DMS153 treated with DMSO at 0.1 percent for 48 hours (cell line): ENCODE measurements around the gene GRID1.
"Not testable (repeated sequence)": the region's sequence is repeated elsewhere in the genome, so short reads cannot be mapped to it uniquely, and the experiment has no call there.

ENCODE experiments used
- DNase-seq: peaks from one replicate; lab custom pipeline; 2025; ENCODE audit not compliant: unreplicated experiment; lab: John Stamatoyannopoulos, UW

GRID1 gene

GRCh38 chr10:86391986-86392722 lies 25.6 kb upstream of the GRID1 start:
- DNase-seq = no peak

DNA sequence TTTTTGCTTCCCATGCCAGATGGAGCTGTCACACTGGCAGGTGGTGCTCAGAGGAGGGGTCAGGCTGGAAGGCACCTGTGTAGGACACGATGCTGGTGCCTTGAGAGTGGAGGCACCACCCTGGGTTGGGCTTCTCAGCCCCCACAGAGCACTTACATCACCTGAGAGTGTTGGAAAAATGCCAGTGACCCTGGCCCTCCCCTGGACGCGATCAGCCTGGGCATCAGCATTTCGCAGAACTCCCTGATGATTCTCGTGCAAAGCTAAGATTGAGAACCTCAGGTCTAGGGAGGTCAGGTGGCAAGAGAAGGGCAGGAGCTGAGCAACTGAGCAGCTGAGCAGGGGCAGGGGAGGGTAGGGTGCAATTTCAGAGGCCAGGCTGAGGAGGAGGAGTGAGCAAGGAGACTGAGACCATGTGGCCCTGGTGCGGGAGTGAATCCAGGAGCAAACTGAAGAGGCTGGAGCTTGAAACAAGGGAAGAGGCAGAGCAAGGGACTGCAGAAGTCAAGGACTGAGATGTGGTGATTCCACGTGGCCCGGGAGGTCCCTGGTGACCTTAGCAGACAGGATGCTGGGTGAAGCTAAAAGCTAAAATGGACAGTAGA lies 24.7 kb upstream of the GRID1 start:
- no peak for DNase-seq

DNA sequence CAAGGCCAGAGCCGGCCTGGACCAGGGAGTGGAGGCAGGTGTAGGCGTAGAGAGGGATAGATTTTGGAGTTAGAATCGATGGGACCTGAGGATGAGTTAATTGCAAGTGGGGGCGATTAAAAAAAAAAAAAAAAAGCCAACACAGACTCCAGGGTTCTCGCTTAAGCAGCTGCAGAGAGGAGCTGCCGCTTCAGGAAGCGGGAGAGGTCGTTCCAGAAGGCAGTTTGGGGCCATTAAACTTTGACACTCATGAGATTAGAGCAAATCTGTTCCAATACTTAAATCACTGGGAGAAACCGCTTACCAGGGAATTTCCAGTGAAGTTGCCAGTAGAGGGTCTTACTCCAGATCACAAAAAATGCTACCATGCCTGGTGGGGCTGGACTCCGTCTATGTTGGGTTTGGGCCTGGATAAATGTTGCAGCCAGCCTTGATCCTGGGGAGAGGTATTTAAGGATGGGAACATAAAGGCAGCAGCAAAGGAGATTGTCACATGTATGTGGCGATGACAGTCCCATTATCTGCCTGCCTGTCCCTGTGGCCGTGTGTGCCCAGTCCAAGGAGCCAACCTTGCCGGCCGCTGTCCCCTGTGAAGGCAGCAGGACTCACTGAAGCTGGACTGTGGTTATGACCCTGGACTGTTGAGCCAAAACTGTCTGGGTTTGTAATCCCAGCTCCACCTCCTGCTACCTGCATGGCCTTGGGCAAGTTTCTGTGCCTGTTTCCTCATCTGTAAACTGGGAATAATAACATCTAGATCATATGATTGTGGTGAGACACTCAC lies 23.9 kb upstream of the GRID1 start:
- no peak for DNase-seq

- DNase-seq = no peak
Measured at GRCh38 chr10:86389441-86390193, 23.0 kb upstream of the GRID1 start.

DNA sequence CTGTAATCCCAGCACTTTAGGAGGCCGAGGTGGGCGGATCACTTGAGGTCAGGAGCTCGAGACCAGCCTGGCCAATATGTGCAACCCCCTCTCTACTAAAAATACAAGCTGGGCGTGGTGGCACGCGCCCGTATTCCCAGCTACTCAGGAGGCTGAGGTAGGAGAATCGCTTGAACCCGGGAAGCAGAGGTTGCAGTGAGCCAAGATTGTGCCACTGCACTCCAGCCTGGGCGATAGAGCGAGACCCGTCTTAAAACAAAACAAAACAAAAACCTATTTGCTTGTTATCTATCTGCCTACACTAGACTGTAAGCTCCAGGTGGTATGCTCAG lies 22.5 kb upstream of the GRID1 start:
- DNase-seq = not testable (repeated sequence)

DNA sequence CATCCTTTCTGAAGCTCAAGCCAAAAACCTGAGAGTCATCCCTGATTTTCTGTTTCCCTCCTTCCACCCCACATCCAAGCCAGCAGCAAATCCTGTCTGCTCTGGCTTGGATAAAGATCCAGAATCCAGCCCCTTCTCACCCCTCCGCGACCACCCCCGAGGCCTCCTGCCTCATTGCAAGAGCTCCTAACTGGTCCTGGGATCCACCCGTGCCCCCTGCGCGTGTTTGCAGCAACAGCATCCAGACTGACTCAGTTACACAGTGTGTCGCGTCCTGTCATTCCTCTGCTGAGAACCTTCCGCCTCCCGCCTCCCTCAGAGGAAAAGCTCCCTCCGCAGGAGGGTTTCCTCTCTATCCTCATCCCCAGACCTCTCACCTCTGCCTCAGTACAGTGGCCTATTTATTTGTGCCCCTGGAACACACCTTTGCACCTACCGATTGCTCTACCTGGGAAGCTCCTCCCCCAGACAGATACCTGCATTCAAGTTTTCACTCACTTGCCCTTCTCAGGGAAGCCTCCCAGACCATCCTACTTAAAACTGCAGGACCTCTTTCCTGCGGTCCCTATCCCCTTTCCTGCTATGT lies 21.6 kb upstream of the GRID1 start:
- no peak for DNase-seq

DNA sequence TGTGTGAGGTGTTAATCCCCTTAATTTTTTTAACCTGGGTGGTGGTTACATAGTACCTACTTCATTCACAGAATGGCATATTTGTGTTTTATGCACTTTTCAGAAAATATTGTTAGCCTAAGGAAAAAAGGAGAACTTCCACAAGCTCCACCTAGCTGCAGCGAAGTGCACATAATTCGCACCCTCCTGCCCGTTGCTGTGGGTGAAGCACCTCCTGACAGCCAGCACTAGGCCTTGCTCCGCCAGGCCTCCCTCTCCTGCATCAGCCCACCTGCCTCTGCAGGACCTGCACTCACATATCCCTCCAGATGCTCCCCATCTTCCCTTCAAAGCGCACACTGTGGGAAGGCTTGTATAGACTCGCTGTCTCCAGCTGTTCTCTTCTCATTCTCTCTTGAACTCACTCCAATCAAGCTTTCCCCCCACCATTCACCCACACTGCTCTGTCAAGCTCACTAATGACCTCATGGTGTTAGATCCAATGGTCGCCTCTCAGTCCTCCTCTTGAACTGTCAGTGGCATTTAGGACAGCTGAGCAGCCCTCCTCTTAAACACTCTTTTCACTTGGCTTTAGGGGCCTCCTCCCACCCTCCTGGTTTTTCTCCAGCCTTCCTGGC lies 20.7 kb upstream of the GRID1 start:
- no peak for DNase-seq

- DNase-seq = no peak
Measured at GRCh38 chr10:86385806-86386205, 19.2 kb upstream of the GRID1 start.

DNA sequence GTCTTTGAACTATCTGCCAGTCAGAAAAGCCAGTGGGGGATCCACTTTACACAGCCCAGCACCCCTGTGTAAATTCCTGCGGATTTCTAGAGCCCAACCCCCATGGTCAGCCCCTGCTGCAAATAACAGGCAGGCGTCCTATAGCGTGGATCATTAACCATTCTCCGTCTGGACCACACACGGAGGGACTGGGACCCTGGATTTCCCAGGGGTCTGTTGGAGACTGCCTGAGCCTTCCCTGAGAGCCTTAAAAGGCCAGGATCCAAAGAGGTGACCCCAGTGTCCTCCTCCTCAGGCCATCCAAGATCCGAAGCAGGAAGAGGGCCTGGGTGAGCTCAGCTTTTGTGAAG lies 11.2 kb upstream of the GRID1 start:
- no peak for DNase-seq

GRCh38 chr10:86376852-86377796 lies 10.5 kb upstream of the GRID1 start:
- DNase-seq = peak; percentile 31

GRCh38 chr10:86376403-86376802 lies 9.8 kb upstream of the GRID1 start:
- DNase-seq = no peak

GRCh38 chr10:86375204-86375603 lies 8.6 kb upstream of the GRID1 start:
- DNase-seq = no peak

DNA sequence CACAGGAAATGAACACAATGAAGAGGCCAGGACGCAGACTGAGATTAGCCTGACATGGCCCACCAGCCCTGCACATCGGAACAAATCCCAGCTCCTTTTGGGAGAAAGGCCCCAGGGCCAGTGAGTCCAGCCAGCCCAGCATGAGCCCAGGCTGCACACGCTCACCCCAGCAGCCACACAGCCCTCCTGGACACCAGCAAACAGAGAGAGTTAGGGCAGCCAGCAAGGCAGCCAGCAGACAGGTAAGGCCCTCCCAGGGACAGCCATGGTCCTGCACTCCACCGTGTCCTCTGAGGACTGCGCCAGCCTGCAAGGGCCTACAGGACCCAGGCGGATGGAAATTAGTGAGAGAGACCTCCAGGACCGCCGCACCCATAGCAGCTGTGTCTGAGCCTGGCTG lies 8.1 kb upstream of the GRID1 start:
- DNase-seq = no peak

GRCh38 chr10:86373828-86374227 lies 7.2 kb upstream of the GRID1 start:
- no peak for DNase-seq

- DNase-seq = no peak
Measured at GRCh38 chr10:86373251-86373650, 6.7 kb upstream of the GRID1 start.

DNA sequence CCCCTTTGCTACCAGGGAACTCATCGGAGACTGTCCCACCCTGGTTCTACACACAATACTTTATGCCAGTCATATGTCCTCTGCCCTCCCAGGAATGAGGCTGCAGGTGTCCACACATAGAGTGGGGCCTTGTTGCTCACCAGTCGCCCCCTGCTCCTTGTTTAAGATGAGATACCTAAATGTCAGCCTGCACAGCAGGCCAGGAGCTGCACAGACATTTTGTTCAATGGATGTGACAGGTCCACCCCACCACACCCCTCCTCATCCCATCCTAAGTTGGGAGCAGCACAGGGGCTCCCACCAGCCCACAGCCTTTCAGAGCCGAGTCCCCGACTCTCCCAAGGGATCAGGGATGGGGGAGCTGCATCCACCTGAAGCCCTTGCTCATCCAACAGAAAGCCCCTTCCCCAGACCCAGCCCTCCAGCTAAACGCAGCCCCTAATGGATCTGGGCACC lies 6.2 kb upstream of the GRID1 start:
- DNase-seq = no peak

GRCh38 chr10:86372119-86372783 lies 5.7 kb upstream of the GRID1 start:
- DNase-seq = no peak

DNA sequence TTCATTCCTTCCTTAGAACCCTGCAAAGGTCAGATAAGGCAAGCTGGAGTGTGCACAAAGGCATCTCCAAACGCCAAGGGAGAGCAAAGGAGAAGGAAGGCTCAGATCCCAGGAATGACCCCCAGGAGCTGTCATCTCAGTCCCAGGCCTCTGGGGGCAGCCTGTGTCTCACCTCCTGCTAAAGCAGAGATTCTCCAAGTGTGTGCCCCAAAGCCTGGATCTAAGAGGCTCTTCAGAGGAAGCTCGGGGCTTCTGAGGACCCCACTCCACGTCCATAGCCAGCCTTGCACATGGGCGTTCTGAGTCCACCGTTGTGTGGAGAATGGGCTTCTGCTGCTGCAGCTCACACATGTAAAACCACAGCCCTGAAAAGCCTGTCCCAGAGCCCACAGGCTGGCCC lies 5.1 kb upstream of the GRID1 start:
- no peak for DNase-seq

DNA sequence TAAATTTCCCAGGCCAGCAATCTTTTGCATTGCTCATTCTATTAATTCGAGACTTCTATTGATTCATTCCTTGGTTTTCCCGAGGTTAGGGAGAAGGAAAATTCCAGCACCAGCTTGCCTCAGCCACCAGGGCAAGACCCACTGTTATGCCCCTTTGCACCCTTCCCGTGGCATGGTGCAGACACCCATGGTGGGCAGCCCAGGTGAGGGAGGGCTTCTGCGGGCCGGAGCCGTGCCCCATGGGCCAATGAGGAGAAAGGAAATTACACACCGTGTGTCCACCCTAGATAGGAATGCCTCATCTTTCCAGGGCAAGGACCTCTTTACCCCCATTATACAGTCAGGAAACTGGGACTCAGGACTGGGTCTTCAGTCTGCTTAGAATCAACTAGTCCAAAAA lies 4.5 kb upstream of the GRID1 start:
- DNase-seq = no peak
